Muscle of leg (tissue), 11 donors: ENCODE data around the gene SLC26A11. TPM values are rescaled to one million over a fixed set of nuclear protein-coding genes. Genes with fewer than 3 reads are reported as not detected.
"Not testable (repeated sequence)": the region's sequence is repeated elsewhere in the genome, so short reads cannot be mapped to it uniquely, and the experiment has no call there.

Experiments
- DNase-seq: peaks from one replicate; pipeline ENCODE4 v3.0.0; 2013
- H3K27ac ChIP-seq: one replicate; pipeline ENCODE4 v1.5.1; 2013; ENCODE audit warnings: mild to moderate bottlenecking, low read length, control low read depth
- H3K27me3 ChIP-seq: one replicate; pipeline ENCODE4 v1.6.1; 2013; ENCODE audit warnings: low read length; ENCODE audit not compliant: control insufficient read depth, insufficient read depth
- H3K36me3 ChIP-seq: one replicate; pipeline ENCODE4 v1.6.1; 2013; ENCODE audit warnings: low read length; ENCODE audit not compliant: control insufficient read depth, insufficient read depth
- H3K4me1 ChIP-seq: one replicate; pipeline ENCODE4 v1.6.1; 2013; ENCODE audit warnings: low read length; ENCODE audit not compliant: control insufficient read depth, insufficient read depth
- H3K4me3 ChIP-seq: one replicate; pipeline ENCODE4 v1.5.1; 2013; ENCODE audit warnings: low read length, control low read depth
- H3K9me3 ChIP-seq: replicated peaks from 2 replicates; pipeline ENCODE4 v1.6.1; 2013; ENCODE audit warnings: low read depth, low read length; ENCODE audit not compliant: control insufficient read depth
- WGBS: methylation state at CpG from one replicate; pipeline ENCODE4 v1.1.5; 2013; ENCODE audit warnings: missing lambda C conversion rate; ENCODE audit not compliant: insufficient coverage; 5-methylcytosine and 5-hydroxymethylcytosine counted together
- polyA plus RNA-seq, 8 donors: library from polyadenylated mRNA; unstranded; fragments of 120-200 nt; gene quantifications; one replicate each; pipeline versions ENCODE4 v1.2.1 to v1.2.3, GENCODE V29; 2013; ENCODE audit warnings: inconsistent platforms in 1 of 8, low replicate concordance in 1 of 8; ENCODE audit not compliant: insufficient read length in 8 of 8, insufficient read depth in 1 of 8
- total RNA-seq: library from RNA; stranded (reverse); fragments of 120-200 nt; gene quantifications from one replicate; pipeline ENCODE4 v1.2.4, GENCODE V29; 2013

Gene SLC26A11
- total and polyA plus RNA-seq, 9 donors: 7.1 to 15.2 (median 9.3) TPM

GRCh38 chr17:80195141-80195540 is 25.1 kb upstream of the SLC26A11 start:
- Histone ChIP-seq H3K27ac (no peak overlapping the region), H3K27me3 (no peaks in the 10 kb centered on the region), H3K4me3 (no peak overlapping the region), H3K4me1 (peaks cover 28% of the 10 kb centered on the region), H3K9me3 (no peaks in the 10 kb centered on the region), H3K36me3 (no peaks in the 10 kb centered on the region)
- WGBS: 83% methylated on average over 11 of the region's 14 CpGs
- no peak for DNase-seq

- H3K27ac ChIP-seq: no peak overlapping the region
- DNase-seq: no peak
These were observed 24.3 kb upstream of the SLC26A11 start for GRCh38 chr17:80195671-80196529.

GRCh38 chr17:80196652-80197051 is 23.6 kb upstream of the SLC26A11 start:
- Histone ChIP-seq H3K9me3 (no peaks in the 10 kb centered on the region), H3K27me3 (no peaks in the 10 kb centered on the region), H3K4me1 (peaks cover 21% of the 10 kb centered on the region), H3K27ac (no peak overlapping the region), H3K36me3 (no peaks in the 10 kb centered on the region), H3K4me3 (no peak overlapping the region)
- 90% methylated on average over 2 of the region's 7 CpGs for WGBS
- no peak for DNase-seq

More at GRCh38 chr17:80195671-80196529, 24.3 kb upstream of the SLC26A11 start:
- no peaks in the 10 kb centered on the region for H3K27me3 ChIP-seq
- peaks cover 28% of the 10 kb centered on the region for H3K4me1 ChIP-seq
- H3K36me3 ChIP-seq: no peaks in the 10 kb centered on the region
- no peaks in the 10 kb centered on the region for H3K9me3 ChIP-seq
- WGBS: 68% methylated on average over 20 of the region's 27 CpGs
- no peak overlapping the region for H3K4me3 ChIP-seq

- 63% methylated on average over 27 of the region's 27 CpGs for WGBS
- no peaks in the 10 kb centered on the region for H3K36me3 ChIP-seq
- H3K27me3 ChIP-seq: no peaks in the 10 kb centered on the region
- H3K4me1 ChIP-seq: peaks cover 13% of the 10 kb centered on the region
- H3K9me3 ChIP-seq: no peaks in the 10 kb centered on the region
- DNase-seq: peak; percentile 33
- H3K27ac ChIP-seq: no peak overlapping the region
- no peak overlapping the region for H3K4me3 ChIP-seq
These were observed 22.0 kb upstream of the SLC26A11 start for GRCh38 chr17:80198144-80198661.

DNA sequence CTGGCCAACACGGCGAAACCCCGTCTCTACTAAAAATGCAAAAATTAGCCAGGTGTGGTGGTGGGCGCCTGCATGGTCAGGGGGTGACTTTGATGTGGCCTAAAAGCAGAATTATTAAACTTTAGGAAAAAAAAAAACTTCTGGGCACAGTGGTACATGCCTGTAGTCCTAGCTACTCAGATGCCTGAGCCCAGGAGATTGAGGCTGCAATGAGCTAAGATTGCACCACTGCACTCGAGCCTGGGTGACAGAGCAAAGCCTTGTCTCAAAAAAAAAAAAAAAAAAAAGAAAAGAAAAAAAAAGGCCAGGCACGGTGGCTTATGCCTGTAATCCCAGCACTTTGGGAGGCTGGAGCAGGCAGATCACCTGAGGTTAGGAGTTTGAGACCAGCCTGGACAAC is 20.9 kb upstream of the SLC26A11 start:
- not testable (repeated sequence) for H3K36me3 ChIP-seq, DNase-seq, H3K27ac ChIP-seq, H3K4me3 ChIP-seq, H3K9me3 ChIP-seq, H3K27me3 ChIP-seq
- 81% methylated on average over 4 of the region's 6 CpGs for WGBS
- peaks cover 13% of the 10 kb centered on the region for H3K4me1 ChIP-seq

DNA sequence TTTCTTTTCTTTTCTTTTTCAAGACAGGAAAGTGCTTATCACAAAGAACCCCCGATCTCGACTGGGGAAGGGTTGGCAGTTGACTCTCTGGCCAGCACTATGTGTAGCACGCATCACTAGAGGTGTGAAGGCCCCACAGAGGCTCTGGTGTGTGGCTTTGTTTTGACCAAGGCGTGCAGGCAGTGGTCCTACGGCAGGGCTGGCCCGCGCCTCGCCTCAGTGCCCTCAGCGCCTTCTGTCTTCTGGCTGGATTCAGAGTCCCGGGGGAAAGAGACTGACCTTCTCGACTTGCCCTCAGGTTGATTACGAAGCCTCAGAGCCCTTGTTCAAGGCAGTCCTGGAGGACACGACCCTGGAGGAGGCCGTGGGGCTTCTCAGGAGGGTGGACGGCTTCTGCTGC is 18.8 kb upstream of the SLC26A11 start:
- Histone ChIP-seq H3K4me1 (peaks cover 10% of the 10 kb centered on the region), H3K27me3 (no peaks in the 10 kb centered on the region), H3K9me3 (no peaks in the 10 kb centered on the region), H3K36me3 (no peaks in the 10 kb centered on the region), H3K4me3 (no peak overlapping the region), H3K27ac (no peak overlapping the region)
- 88% methylated on average over 14 of the region's 15 CpGs for WGBS
- DNase-seq: no peak

DNA sequence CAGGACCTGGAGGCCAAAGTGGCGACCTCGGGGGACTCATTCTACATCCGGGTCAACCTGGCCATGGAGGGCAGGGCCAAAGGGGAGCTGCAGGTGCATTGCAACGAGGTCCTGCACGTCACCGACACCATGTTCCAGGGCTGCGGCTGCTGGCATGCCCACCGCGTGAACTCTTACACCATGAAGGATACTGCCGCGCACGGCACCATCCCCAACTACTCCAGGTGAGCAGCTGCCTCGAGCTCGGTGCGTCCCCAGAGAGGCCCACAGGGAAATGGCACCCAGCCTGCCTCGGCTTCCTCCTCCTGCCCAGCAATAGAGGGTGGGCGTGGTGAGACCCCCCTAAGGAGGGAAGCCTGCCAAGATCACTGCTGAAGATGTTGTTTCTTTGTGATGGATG is 18.0 kb upstream of the SLC26A11 start:
- H3K27me3 ChIP-seq: no peaks in the 10 kb centered on the region
- DNase-seq: no peak
- no peaks in the 10 kb centered on the region for H3K9me3 ChIP-seq
- 88% methylated on average over 14 of the region's 17 CpGs for WGBS
- no peak overlapping the region for H3K27ac ChIP-seq
- H3K4me3 ChIP-seq: no peak overlapping the region
- H3K4me1 ChIP-seq: peaks cover 10% of the 10 kb centered on the region
- peaks cover 4% of the 10 kb centered on the region for H3K36me3 ChIP-seq

GRCh38 chr17:80203471-80203963 is 16.7 kb upstream of the SLC26A11 start:
- WGBS: 94% methylated on average over 8 of the region's 11 CpGs
- peaks cover 5% of the 10 kb centered on the region for H3K36me3 ChIP-seq
- no peak overlapping the region for H3K4me3 ChIP-seq
- DNase-seq: no peak
- H3K27ac ChIP-seq: no peak overlapping the region
- no peaks in the 10 kb centered on the region for H3K9me3 ChIP-seq
- peaks cover under 1% of the 10 kb centered on the region for H3K4me1 ChIP-seq
- H3K27me3 ChIP-seq: no peaks in the 10 kb centered on the region

GRCh38 chr17:80204626-80205468 is 15.4 kb upstream of the SLC26A11 start:
- 64% methylated on average over 11 of the region's 19 CpGs for WGBS
- H3K4me3 ChIP-seq: no peak overlapping the region
- no peak for DNase-seq
- no peaks in the 10 kb centered on the region for H3K4me1 ChIP-seq
- H3K27me3 ChIP-seq: no peaks in the 10 kb centered on the region
- peaks cover 18% of the 10 kb centered on the region for H3K36me3 ChIP-seq
- H3K9me3 ChIP-seq: no peaks in the 10 kb centered on the region
- H3K27ac ChIP-seq: no peak overlapping the region

GRCh38 chr17:80205811-80206210 is 14.4 kb upstream of the SLC26A11 start:
- DNase-seq: no peak
- Histone ChIP-seq H3K9me3 (no peaks in the 10 kb centered on the region), H3K4me3 (no peak overlapping the region), H3K27ac (no peak overlapping the region), H3K27me3 (no peaks in the 10 kb centered on the region), H3K36me3 (peaks cover 28% of the 10 kb centered on the region), H3K4me1 (no peaks in the 10 kb centered on the region)
- WGBS: 80% methylated on average over 10 of the region's 13 CpGs
